ENCODE measurements around the gene PODXL.

- TF ChIP-seq, protein P1, sequence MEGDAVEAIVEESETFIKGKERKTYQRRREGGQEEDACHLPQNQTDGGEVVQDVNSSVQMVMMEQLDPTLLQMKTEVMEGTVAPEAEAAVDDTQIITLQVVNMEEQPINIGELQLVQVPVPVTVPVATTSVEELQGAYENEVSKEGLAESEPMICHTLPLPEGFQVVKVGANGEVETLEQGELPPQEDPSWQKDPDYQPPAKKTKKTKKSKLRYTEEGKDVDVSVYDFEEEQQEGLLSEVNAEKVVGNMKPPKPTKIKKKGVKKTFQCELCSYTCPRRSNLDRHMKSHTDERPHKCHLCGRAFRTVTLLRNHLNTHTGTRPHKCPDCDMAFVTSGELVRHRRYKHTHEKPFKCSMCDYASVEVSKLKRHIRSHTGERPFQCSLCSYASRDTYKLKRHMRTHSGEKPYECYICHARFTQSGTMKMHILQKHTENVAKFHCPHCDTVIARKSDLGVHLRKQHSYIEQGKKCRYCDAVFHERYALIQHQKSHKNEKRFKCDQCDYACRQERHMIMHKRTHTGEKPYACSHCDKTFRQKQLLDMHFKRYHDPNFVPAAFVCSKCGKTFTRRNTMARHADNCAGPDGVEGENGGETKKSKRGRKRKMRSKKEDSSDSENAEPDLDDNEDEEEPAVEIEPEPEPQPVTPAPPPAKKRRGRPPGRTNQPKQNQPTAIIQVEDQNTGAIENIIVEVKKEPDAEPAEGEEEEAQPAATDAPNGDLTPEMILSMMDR (IDR thresholded peaks at IDR 0.05): no peak
- TF ChIP-seq POLR2A (IDR thresholded peaks at IDR 0.05): no peak
These were observed 4.4 kb downstream of the PODXL start for GRCh38 chr7:131552053-131552452.

Measured in testis (tissue), 2 donors.